ENCODE results near the gene TSPAN1.

GRCh38 chr1:46150085-46150484, 24.8 kb upstream of the TSPAN1 start:
- TF ChIP-seq CTCF (conservative IDR thresholded peaks at IDR 0.05; ENCODE audit: low read length) = no peak
- no peak for TF ChIP-seq EZH2phosphoT487 (IDR thresholded peaks at IDR 0.05; ENCODE audit: borderline replicate concordance)
